GM18861 (cell line): ENCODE results near the gene NDST4.

Experiments
- ATAC-seq: cut with Tn5 transposase; IDR thresholded peaks from one replicate; pipeline ENCODE4 v1.9.1; 2021; ENCODE audit not compliant: unreplicated experiment

NDST4 gene

GRCh38 chr4:114921191-114921590 lies 192.2 kb downstream of the NDST4 start:
- ATAC-seq = no peak

DNA sequence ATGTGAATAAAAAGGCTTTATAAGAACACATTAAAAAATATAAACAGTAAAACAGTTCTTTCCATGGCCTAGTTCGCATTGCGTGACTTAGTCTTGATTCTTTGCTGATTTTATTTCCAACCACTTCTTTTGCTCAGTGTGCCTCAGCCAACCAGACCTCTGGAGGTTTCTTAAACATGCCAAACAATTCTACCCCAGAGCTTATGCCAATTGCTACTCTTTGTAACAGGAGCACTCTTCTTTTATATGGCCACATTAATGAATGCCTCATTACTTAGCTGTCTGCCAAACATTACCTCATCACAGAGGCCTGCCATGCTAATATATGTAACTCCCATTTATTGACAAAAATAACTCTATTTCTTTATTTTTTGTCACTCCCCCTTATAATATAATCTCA lies 202.3 kb downstream of the NDST4 start:
- ATAC-seq = no peak

DNA sequence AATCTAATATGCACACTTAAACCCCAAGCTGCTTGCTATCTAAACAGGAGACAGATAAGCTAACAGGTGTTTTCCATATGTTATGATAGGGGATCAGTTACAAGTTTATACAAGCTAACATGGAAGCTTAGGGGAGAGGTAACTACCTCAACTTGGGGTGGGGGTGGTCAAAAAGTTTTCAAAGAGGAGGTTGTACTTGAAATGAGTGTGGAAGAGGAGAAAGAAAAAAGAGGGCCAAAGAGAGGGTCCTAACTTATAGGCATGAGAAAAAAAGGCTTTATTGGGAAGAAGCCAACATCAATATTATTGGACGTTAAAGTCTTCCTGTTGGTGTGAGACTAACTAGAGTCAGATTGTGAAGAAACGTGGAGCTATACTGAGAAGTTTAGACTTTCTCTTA lies 205.9 kb downstream of the NDST4 start:
- no peak for ATAC-seq

GRCh38 chr4:114905017-114905416 lies 208.4 kb downstream of the NDST4 start:
- ATAC-seq = no peak

DNA sequence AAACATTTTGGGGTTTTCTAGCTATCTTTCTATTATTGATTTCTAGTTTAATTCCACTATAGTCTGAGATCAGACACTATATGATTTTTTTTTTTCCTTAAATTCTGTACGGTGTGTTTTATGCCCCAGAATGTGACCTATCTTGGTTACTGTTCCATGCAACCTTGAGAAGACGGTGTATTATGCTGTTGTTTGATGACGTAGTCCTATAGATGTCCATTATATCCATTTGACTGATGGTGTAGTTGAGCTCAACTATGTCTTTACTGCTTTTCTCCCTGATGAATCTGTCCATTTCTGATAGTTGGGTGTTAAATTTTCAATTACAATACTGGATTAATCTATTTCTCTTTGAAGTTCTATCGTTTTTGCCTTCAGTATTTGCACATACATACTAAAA lies 212.5 kb downstream of the NDST4 start:
- ATAC-seq = no peak

GRCh38 chr4:114890773-114891172 lies 222.6 kb downstream of the NDST4 start:
- ATAC-seq = no peak

DNA sequence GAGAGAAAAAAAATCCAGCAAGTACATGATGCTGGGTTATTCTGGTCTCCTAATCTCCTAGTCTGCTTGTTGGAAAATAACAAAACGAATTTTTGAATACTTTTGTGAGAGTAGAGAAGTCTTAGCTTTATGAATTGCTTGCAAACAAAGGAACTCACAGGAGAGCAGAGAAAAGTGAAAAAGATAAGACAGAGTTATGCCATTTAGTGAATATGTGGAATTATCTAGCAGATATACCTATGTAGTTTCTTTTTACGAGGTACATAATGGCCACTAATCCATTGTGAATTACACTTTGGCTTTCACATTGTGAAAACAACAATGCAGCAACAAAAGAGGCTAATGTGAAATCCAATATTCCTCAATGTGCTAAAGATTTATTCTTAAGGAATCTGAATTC lies 226.7 kb downstream of the NDST4 start:
- no peak for ATAC-seq

DNA sequence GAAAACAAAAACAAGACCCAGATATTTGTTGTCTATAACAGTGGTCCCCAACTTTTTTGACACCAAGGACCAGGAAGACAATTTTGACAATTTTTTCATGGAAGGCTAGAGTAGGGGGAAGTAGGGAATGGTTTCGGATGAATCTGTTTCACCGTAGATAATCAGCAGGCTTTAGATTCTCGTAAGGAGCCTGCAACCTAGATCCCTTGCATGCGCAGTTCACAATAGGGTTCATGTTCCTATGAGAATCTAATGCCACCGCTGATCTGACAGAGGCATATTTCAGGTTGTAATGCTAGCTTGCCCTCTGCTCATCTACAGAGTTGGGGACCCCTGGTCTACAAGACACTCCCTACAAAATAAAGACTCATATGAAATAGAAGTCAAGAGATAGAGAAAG lies 229.8 kb downstream of the NDST4 start:
- ATAC-seq = no peak

DNA sequence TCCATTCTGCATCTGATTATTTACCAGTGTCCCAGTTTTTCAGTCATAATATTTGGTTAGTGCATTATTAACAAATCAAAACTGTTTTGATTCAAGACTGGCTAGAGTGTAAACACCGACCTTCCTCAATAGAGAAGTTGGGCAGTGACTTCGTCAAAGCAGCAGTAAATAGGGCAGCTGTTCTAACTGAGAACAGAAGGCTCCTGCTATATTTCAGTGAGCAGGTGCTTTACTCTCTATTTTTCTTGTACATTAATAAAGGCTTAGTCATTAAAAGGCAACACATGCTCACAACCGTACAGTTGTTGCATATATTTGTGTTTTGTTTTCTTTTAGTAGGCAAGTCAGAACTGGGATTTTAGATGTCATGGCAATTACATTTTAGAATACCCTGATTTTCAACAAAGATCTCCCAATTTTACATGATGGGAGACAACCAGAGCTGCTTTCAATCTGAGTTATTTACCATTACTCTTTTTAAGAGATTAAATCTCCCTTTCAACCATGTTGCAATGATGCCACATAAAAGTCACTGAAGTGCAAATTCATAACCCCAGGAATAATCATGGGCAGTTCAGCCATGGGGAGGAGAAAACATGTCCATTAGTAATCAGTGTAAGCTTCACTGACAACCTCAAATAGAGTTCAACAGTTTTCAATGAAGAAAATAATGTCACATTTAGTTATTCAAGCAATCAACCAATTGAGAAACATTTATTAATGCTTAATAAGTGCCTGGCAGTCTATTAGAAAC lies 233.3 kb downstream of the NDST4 start:
- ATAC-seq = no peak

GRCh38 chr4:114875630-114876029 lies 237.8 kb downstream of the NDST4 start:
- ATAC-seq = no peak

DNA sequence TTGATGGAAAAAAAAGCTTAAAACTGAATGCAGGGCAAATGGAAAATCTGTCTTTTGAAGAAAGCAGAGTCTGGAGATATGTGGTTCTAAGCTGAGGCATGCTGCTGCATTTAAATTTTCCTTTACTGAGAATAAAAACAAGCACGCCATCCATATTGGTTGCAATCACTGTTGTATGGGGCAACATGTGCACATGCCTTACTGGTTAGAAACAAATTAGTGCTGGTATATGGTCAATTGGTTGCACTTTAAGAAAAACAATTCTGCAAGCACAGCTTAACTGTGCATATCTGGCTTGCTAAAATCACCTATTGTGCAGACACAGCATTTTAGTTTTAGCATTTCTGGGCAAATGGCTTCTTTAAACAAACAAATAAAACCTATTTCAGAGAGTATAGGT lies 239.1 kb downstream of the NDST4 start:
- ATAC-seq = no peak

DNA sequence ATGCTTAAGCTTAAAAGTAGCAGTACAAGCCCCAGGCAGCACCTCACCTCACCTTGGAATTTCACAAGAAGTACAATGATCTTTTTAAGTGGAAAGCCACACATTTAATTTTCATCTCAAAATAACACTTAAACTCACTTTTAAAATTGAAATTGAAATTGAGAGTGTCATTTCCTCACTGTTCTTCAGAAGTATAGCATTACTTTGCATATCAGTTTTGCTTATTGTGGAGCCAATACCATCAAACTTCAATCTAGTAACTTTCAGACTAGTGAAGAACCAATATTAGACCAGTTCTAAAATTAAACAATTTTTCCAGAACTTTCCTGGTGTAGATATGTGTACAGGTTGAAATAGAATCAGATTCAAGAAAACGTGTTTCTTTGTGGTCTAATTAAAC lies 242.4 kb downstream of the NDST4 start:
- no peak for ATAC-seq

GRCh38 chr4:114866901-114867670 lies 246.3 kb downstream of the NDST4 start:
- no peak for ATAC-seq

- no peak for ATAC-seq
Measured at GRCh38 chr4:114864060-114864459, 249.4 kb downstream of the NDST4 start.

GRCh38 chr4:114860786-114861185 lies 252.6 kb downstream of the NDST4 start:
- peak; percentile 44 for ATAC-seq

DNA sequence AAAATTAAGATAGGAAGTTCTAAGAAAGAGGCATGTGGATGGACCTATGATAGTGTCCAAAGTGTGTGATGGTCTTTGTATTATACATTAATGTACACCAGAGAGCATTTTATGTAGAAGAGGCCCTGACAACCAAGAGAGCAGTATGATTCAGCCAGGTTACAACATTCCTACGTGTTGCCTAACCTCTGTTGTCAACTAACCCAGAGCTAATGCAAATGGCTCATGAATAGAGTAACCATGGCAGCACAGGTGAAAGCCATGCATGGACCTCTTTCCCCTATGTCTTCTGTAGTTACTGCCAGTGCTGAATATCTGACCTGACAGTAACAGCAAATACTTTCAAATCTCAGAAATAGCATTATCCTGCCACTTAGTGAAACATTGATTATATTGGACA lies 255.6 kb downstream of the NDST4 start:
- ATAC-seq = no peak

- ATAC-seq = no peak
Measured at GRCh38 chr4:114839986-114840385, 273.4 kb downstream of the NDST4 start.

DNA sequence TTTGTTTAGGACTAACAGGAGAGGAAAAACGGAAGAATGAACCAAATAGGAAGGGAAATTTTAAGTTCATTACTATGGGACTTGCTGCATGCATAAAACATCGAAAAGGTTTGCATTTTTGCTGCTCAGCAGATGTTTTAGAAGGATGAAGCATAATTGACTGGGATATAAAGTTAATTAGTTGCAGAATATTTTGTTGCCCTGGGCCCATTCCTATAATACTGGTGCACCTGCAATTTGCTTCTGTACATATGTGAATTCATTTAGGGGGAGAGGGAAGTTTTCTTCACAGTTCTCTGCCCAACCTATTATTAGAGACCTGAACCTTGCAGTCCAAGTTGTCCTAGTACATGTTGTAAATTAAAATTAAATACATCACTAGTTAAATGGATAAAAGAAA lies 282.8 kb downstream of the NDST4 start:
- ATAC-seq = no peak

DNA sequence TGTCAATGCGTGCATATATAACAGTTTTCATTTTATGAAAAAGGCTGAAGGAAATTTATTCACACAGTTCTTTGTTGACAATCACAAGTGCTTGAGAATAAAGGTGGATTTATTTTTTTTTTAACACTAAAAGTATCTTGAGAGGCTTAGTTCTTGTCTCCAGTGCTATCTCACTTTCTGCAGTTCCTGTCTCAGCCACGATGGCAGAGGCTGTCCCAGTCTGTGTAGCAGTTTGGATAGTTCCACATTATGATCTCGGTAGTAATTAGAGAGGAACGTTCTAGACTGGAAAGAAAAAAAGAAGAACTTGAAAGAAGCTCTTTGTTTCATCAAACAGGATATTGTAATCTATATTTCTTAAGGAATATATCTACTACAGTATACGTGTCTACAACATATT lies 285.8 kb downstream of the NDST4 start:
- no peak for ATAC-seq

DNA sequence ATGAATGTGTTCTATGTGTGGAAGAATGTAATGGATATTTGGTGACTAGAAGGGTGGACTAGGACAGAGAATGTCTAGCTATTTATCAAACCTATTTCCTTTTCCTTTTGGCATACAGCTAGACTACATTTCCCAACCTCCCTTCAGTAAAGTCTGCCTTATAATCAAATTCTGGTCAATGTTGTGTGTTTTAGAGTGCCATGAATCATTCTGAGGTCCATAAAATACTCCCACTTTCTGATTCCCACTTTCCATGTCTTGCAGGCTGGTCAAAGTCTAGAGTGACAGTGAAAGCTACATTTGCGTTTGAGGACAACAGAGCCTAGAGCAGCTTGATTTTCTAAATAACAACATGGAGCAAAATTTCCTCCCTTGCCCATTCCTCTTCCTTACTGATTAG lies 297.7 kb downstream of the NDST4 start:
- no peak for ATAC-seq

DNA sequence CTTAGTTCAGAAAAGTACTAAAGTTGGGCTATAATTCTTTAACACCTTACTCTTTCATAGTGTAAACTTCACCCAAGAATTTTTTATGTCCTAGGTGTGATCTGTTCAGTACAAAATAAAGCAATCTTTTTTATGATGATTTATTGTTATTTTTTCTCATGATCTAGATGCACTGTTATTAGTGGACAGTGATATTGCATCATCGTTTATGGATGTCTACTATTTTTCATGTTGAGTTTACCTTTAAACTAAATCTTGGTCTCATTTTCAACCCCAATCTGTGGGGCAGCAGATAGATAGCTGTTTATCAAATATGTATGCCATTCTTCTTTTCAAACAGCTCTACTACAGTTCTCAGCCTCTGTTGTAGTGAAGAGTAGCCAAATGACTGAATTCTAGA lies 299.5 kb downstream of the NDST4 start:
- no peak for ATAC-seq

DNA sequence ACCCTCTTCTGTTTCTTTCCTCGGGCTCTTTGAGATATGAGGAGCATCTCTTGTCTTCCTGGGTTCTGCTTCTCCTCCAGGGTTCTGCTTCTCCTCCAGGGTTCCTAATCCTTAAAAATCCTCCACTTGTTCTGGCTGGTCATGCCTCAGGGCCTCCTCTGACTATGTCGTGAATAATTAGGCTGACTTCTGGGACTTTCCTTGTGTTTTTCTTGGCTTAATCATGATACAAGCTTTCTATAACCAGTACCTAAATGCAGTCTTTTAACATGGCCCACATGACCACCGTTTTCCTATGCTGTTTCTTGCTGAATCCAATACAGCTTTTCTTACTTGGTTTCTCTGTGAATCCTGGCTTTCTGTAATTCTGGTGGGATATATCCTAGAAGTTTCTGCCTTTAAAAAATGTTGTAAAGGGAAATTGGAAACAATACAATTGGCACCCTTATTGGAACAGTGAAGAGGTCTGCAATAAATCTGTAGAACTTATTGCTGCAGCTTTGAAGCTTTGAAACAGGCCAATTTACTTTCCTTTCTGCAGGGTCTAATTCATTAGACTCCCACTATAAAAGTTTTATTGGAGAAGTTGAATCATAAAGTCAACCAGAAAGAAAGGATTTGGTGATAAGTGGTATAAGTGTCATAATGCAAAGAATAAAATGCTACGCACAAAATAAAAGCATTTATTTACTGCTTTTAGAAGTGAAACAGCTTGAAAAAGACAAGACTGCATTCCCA lies 301.7 kb downstream of the NDST4 start:
- ATAC-seq = no peak
